ENCODE results near the gene OGA.

Gene OGA

GRCh38 chr10:101778151-101778780, 40.0 kb downstream of the OGA start:
- H3K27me3 Mint-ChIP-seq (ENCODE audit: low read depth) = peaks cover 51% of the 10 kb centered on the region
- H3K4me1 Mint-ChIP-seq (ENCODE audit: low read depth) = peaks cover 29% of the 10 kb centered on the region
- H3K4me3 Mint-ChIP-seq = no peak overlapping the region
- no peaks in the 10 kb centered on the region for H3K9me3 Mint-ChIP-seq
- H3K27ac Mint-ChIP-seq = no peak overlapping the region
- H3K36me3 Mint-ChIP-seq (ENCODE audit: low read depth) = peaks cover 11% of the 10 kb centered on the region

GRCh38 chr10:101777619-101778145, 40.6 kb downstream of the OGA start:
- Mint-ChIP-seq H3K36me3 (ENCODE audit: low read depth) (peaks cover 8% of the 10 kb centered on the region), H3K9me3 (no peaks in the 10 kb centered on the region), H3K4me1 (ENCODE audit: low read depth) (peaks cover 24% of the 10 kb centered on the region), H3K4me3 (no peak overlapping the region), H3K27me3 (ENCODE audit: low read depth) (peaks cover 57% of the 10 kb centered on the region), H3K27ac (no peak overlapping the region)

- Mint-ChIP-seq H3K36me3 (ENCODE audit: low read depth) (peaks cover 8% of the 10 kb centered on the region), H3K27me3 (ENCODE audit: low read depth) (peaks cover 71% of the 10 kb centered on the region), H3K4me3 (no peak overlapping the region), H3K27ac (no peak overlapping the region), H3K9me3 (no peaks in the 10 kb centered on the region), H3K4me1 (ENCODE audit: low read depth) (peaks cover 17% of the 10 kb centered on the region)
Observed at GRCh38 chr10:101776161-101776817, 42.0 kb downstream of the OGA start.

GRCh38 chr10:101775273-101776160, 42.7 kb downstream of the OGA start, which contains the start of gene FGF8:
Gene FGF8 (minus strand): TSS chr10:101776114. CDS start chr10:101775900, 214 bp downstream.
- H3K27ac Mint-ChIP-seq = no peak within 1 kb of the TSS
- H3K36me3 Mint-ChIP-seq (ENCODE audit: low read depth) = peaks cover 8% of the 10 kb centered on the region
- peaks cover 13% of the 10 kb centered on the region for H3K4me1 Mint-ChIP-seq (ENCODE audit: low read depth)
- no peaks in the 10 kb centered on the region for H3K9me3 Mint-ChIP-seq
- no peak within 1 kb of the TSS for H3K4me3 Mint-ChIP-seq
- H3K27me3 Mint-ChIP-seq (ENCODE audit: low read depth) = peaks cover 74% of the 10 kb centered on the region

- Mint-ChIP-seq H3K9me3 (no peaks in the 10 kb centered on the region), H3K27me3 (ENCODE audit: low read depth) (peaks cover 74% of the 10 kb centered on the region), H3K4me3 (no peak overlapping the region), H3K4me1 (ENCODE audit: low read depth) (peaks cover 11% of the 10 kb centered on the region), H3K36me3 (ENCODE audit: low read depth) (peaks cover 8% of the 10 kb centered on the region), H3K27ac (no peak overlapping the region)
Observed at GRCh38 chr10:101774589-101775272, 43.5 kb downstream of the OGA start.

GRCh38 chr10:101773923-101774588, 44.2 kb downstream of the OGA start:
- peaks cover 8% of the 10 kb centered on the region for H3K36me3 Mint-ChIP-seq (ENCODE audit: low read depth)
- no peak overlapping the region for H3K4me3 Mint-ChIP-seq
- H3K27me3 Mint-ChIP-seq (ENCODE audit: low read depth) = peaks cover 75% of the 10 kb centered on the region
- no peak overlapping the region for H3K27ac Mint-ChIP-seq
- H3K4me1 Mint-ChIP-seq (ENCODE audit: low read depth) = peaks cover 9% of the 10 kb centered on the region
- no peaks in the 10 kb centered on the region for H3K9me3 Mint-ChIP-seq

- Mint-ChIP-seq H3K4me3 (no peak overlapping the region), H3K27ac (no peak overlapping the region), H3K27me3 (ENCODE audit: low read depth) (peaks cover 71% of the 10 kb centered on the region), H3K36me3 (ENCODE audit: low read depth) (peaks cover 4% of the 10 kb centered on the region), H3K4me1 (ENCODE audit: low read depth) (peaks cover 5% of the 10 kb centered on the region), H3K9me3 (no peaks in the 10 kb centered on the region)
Observed at GRCh38 chr10:101772895-101773761, 45.1 kb downstream of the OGA start.

GRCh38 chr10:101772017-101772894, 46.0 kb downstream of the OGA start:
- Mint-ChIP-seq H3K27ac (no peak overlapping the region), H3K9me3 (no peaks in the 10 kb centered on the region), H3K4me3 (no peak overlapping the region), H3K4me1 (ENCODE audit: low read depth) (peaks cover 2% of the 10 kb centered on the region), H3K36me3 (ENCODE audit: low read depth) (no peaks in the 10 kb centered on the region), H3K27me3 (ENCODE audit: low read depth) (peaks cover 65% of the 10 kb centered on the region)

- Mint-ChIP-seq H3K27me3 (ENCODE audit: low read depth) (peaks cover 65% of the 10 kb centered on the region), H3K4me1 (ENCODE audit: low read depth) (no peaks in the 10 kb centered on the region), H3K9me3 (no peaks in the 10 kb centered on the region), H3K27ac (no peak overlapping the region), H3K36me3 (ENCODE audit: low read depth) (no peaks in the 10 kb centered on the region), H3K4me3 (no peak overlapping the region)
Observed at GRCh38 chr10:101771380-101771779, 46.9 kb downstream of the OGA start.

GRCh38 chr10:101770331-101771215, 47.7 kb downstream of the OGA start:
- Mint-ChIP-seq H3K4me3 (no peak overlapping the region), H3K36me3 (ENCODE audit: low read depth) (no peaks in the 10 kb centered on the region), H3K27ac (no peak overlapping the region), H3K4me1 (ENCODE audit: low read depth) (no peaks in the 10 kb centered on the region), H3K9me3 (no peaks in the 10 kb centered on the region), H3K27me3 (ENCODE audit: low read depth) (peaks cover 72% of the 10 kb centered on the region)

GRCh38 chr10:101769541-101770180, 48.6 kb downstream of the OGA start:
- Mint-ChIP-seq H3K27ac (no peak overlapping the region), H3K27me3 (ENCODE audit: low read depth) (peaks cover 71% of the 10 kb centered on the region), H3K36me3 (ENCODE audit: low read depth) (no peaks in the 10 kb centered on the region), H3K4me1 (ENCODE audit: low read depth) (no peaks in the 10 kb centered on the region), H3K4me3 (no peak overlapping the region), H3K9me3 (no peaks in the 10 kb centered on the region)

Measured in T-helper 1 cell treated with Interleukin-12 subunit alpha and Interleukin-12 subunit beta and Interleukin-4 antibody, amounts not matched to agents 30 μg/mL and 1 μg/mL, for 36 hours (primary cell).